HK-2 (cell line): ENCODE measurements around the gene OMP.
A peak's percentile ranks its signal among the peaks of the same experiment; 100 is the strongest.

Source experiments
- DNase-seq: peaks from one replicate; pipeline ENCODE4 v3.0.0-alpha.2; 2018; ENCODE audit not compliant: unreplicated experiment

Gene OMP

DNA sequence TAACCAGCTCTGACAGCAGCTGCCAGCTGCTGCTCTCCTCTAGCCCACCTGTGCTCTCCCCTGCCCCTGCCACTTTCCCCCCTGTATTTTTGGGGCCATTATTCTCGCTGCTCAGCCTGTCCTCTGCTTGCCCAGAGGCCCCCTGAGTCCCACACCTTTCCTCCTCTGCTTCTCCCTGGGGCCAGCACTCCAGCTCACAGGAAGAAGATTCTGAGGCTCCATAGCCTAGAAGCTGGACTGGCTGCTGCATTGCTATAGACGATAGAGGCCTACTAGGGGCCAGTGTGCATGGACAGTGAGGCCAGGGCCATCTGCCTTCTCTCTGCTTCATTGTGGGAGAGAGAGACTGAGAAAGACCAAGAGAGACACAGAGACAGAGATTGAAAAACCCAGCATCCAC lies 679 bp downstream of the OMP start:
- no peak for DNase-seq

DNA sequence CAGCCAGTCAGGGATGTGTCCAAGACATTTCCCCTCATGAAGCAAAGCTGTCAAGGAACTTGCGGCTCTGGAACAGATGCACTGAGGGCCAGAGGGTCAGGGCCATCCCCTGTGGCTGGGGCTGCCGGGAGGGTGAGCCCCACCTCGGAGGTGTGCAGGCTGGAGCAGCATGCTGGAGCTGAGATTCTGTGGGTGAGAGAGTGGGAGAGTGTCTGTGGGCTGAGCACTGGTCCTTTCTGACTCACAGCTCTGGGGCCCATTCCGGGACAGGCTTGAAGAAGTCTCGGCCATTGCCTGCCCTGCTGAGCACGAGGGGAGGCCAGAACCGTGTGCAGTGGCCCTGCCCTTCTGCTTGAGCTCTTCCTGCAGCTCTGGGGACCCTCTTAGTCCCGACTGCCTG lies 2.1 kb downstream of the OMP start:
- DNase-seq: no peak

DNA sequence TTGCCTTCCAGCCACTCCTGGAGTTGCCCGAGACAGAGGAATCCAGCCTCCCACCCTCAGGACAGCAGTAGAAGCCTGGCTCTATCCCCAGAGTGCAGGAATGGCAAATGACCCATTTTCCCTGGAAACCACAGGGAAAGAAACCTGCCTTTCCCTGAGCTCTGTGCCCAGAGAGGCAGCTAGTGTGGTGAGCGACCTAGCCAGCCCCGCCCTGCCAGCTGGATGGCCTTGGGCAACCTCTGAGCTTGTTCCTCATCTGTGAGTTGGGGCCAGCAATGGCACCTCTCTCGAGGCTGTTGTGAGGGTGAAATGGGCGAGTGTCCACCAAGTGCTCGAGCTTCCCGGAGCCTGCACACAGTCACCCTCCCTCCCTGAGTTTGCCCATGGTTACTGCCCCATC lies 3.7 kb downstream of the OMP start:
- no peak for DNase-seq

DNA sequence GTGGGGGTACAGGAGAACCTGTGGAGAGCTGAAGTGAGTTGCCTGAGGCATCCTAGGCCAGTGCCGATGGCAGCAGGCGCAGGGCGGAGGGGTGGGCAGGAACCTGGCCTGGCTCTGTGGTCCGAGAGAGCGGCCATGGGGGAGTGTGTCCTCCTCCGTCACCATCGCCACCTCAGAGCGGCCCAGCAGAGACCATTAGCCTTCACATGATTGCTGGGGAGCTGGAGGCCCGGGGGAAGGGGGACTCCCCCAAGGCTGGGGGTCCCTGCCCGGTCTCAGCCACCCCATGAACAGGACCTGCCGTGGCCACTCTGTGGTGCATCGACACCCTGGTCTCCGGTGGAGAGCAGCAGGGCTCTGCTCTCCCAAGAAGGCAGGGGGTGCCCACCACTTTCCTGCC lies 4.1 kb downstream of the OMP start:
- DNase-seq: no peak

DNA sequence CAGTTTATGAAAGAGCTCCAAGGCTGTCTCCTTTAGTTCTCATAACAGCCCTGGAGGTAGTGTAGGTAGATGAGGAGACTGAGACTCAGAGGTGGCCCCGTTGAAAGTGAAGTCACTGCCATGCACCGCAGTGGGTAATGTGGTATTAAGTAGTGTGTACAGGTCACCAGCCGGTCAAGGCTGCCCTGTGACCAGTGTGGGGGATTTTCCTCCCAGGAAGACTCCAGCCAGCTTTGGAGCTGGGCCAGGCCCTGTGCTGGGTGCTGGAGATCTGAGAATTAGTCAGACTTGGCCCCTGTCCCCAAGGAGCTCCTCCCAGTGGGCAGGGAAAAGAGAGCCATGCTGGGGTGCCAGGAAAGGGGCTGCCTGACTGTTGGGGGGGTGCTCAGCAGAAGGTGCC lies 5.3 kb downstream of the OMP start:
- DNase-seq: peak; percentile 81

DNA sequence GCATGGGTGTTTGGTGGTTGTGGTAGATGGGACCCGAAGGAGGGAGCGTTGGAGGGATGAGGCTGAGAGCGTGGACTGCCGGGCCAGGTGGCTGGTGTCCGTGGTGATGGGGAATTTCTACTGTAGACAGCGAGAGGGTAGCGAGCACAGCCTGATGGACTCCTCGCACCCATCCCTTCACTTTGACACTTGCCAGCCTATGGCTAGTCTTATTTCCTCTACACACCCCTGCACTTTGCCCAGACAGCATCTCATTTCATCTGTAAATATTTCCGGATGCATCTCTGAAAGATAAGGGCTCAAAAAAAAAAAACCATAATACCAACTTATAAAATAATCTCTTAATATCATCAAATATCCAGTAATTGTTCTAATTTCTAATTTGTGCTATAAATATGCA lies 5.8 kb downstream of the OMP start:
- no peak for DNase-seq

DNA sequence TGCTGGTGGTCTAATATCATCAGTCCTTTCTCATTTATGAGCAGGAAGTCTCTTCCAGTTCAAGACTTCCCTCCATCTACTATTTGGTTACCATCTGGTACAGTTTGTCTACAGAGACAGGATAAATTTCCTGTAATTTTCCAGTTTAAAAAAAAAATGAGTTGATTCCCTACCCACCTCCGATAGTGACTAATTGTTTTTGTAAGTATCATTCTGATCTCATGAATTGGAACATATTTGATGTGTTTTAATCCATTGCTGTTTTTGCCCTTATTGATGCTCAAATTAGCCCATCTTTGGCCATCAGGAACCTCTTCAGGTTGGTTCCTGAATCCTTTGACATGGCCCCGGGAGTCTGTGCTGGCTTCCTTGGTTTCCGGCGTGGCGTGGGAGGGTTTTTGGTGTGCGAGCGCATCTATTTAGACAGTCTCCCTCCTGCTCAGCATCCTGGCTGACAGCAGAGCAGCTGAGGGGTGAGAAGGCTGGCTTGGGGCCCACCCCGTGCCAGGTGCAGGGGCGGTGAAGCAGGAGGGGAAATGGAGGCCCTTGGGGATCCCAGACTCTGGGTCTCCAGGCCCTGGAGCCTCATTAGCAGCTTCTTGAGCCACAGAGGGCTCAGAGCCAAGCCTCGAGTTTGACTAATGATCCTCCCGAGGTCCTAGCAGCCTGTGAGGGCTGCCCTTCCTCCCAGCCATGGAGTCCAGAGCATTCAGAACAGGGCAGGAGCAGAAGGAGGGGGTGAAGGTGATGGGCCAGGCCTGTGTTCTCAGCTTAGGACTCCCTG lies 6.8 kb downstream of the OMP start:
- DNase-seq: no peak

DNA sequence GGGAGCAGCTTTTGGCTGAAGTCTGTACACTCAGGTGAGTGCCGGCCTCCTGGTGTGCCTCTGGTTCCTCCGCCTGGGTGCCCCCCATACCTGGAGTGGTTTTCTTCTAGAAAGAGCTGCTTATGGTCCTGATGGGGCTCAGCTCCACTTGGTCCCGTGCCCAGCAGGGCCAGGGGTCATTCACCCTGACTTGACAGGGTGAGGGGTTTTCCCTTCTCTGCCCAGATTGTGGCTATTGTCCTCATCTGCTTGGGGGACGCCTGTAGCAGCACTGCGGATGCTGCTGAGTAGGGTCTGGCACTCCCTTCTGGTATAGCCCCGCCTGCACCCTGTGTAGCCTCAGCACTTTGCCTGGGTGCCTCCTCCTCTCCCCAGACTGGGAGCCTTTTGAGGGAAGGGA lies 8.2 kb downstream of the OMP start:
- no peak for DNase-seq

DNA sequence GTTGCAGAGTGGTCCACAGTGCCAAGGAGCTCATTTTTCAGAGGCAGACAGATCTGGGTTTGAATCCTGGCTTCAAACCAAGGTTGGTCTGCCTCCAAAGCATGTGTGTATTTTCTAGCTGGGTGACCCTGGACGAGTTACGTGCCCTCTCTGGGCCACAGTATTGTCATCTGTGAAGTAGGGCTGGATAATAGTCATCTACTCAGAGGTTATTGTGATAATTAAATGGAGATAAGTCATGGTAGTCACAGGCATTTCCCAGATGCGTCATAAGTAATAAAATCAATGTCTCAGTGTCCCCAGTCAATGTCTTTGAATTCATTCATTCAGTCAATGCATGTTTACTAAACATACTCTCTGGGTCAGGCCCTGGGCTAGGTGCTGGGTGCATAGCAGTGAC lies 8.6 kb downstream of the OMP start:
- no peak for DNase-seq

DNA sequence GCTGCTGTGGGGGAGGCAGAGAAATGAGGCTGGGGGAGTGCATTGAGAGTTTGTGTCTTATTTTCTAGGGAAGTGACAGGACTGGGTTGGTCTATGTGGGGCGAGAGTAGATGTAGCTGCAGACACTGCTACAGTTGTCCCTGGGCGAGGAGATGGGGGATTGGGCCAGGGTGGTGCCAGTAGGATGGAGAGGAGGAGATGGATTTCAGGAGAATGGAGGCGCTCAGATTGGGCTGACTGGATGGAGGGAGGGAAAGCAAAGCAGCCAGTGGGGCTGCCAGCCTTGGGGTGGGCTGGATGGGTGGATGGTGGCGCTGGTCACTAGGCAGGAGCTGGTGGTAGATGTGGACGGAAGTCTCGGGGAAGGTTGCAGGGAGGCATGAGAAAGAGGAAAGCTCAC lies 9.3 kb downstream of the OMP start:
- no peak for DNase-seq

DNA sequence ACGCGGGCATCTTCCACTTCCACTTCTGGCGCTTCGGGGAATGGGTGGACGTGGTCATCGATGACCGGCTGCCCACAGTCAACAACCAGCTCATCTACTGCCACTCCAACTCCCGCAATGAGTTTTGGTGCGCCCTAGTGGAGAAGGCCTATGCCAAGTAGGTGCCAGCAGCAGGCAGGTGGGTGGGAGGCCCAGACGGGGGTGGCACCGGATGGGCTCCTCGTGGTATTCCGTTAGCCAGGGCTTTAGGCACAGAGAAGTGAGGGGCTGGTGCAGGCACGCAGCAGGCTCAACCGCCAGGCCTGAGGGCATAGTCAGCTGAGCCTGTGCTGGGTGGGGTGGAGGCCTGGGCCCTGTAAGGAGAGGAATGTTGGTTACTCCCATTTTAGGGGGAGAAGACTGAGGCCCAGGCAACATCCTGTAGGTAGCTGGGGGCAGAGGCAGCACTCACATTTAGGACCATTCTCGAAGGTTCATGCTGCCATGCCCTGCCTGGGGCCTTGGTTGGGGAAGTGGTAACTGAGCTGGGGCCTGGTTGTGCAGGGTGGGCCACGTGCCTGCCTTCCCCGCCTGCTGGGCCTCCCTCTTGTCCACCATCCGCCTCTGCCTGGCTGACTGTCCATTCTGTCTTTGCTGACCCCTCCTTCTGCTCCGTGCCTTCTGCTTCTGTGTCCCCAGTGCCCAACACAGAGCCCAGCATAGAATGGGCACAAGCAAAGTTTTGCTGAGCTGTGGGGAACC lies 10.2 kb downstream of the OMP start:
- DNase-seq: no peak

DNA sequence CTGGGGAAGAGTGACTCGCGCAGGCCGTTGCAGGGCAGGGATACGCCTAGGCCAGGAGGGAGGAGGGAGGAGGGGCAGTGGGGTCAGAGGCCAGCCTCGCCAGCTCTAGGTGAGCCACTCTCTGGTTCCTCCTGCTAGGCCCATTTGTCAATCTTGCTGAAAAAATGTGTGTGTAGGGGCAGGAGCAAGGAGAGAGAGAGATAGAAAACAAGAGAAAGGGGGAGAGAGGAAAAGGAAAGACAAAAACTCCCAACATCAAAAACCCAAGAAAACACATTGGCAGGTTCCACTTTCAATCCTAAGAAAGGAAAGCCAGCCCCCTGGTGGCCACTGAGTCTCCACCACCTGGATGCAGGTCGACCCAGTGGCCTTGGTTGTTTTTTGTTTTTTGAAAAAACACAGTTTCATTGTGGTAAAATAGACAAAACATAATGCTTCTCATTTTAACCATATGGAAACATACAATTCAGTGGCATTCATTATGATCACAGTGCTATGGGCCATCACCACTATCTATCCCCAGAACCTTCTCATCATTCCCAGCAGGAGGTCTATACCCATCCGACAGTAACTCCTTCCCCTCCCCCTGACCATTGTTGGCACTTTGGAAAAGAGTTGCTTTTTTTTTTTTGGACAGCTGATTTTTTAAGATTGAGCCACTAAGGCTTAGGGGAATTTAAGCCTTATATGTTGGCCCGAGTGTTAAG lies 10.9 kb downstream of the OMP start:
- DNase-seq: no peak

DNA sequence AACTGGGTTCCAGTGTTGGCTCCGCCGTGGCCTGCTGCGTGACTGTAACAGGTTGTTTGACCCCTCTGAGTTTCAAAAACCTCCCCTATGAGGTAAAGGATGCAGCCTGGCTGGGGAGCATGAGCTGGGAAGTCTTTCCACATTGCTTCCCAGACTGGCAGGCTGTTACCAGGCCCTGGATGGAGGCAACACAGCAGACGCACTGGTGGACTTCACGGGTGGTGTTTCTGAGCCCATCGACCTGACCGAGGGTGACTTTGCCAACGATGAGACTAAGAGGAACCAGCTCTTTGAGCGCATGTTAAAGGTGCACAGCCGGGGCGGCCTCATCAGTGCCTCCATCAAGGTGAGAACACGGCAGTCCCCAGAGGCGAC lies 11.4 kb downstream of the OMP start:
- no peak for DNase-seq

DNA sequence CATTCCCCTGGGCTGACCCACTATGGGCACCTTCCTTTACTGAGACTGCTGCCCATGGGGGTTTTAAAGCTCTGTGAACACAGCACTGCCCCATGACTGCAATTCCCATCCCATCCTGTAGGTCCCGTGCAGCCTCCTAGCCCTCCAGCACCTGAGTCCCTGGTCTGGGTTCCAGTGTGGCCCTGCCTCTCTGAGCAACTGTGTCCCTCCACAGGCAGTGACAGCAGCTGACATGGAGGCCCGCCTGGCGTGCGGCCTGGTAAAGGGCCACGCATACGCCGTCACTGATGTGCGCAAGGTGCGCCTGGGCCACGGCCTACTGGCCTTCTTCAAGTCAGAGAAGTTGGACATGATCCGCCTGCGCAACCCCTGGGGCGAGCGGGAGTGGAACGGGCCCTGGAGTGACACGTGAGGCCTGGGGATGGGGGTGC lies 12.6 kb downstream of the OMP start:
- no peak for DNase-seq

DNA sequence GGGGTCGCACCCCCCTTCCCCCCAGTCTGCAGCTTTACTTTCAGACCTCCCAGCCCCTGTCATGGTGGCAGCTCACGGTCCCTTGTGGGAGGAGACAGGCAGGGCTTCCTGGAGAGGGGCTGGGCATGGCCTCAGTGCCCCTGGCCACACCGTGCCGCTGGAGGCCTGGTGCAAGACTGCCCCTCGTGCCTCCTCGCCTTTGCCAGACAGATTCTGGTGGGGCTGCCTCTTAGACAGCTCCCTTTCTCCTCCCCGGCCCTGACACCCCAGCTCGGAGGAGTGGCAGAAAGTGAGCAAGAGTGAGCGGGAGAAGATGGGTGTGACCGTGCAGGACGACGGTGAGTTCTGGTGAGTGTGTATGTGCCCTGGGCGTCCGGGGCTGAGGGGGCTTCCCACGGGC lies 13.3 kb downstream of the OMP start:
- DNase-seq: no peak

DNA sequence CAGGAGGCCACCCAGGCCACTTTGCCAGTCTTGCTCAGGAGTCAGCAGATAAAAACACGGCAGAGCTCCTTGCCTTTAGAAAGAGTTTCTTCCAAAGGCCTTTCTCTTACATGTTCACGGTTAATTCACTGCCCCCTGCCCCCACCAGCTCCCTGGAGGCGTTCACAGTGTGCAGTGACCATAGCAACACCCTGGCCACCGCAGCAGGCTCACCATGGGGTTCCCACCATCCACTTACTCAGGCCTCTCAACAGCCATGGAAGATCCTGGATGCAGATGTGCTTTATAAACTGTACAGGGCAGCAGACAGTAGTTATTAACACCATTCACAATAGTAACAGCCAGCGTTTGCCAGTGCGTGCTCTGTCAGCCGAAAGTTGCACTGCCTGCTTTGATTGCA lies 14.9 kb downstream of the OMP start:
- DNase-seq: no peak

DNA sequence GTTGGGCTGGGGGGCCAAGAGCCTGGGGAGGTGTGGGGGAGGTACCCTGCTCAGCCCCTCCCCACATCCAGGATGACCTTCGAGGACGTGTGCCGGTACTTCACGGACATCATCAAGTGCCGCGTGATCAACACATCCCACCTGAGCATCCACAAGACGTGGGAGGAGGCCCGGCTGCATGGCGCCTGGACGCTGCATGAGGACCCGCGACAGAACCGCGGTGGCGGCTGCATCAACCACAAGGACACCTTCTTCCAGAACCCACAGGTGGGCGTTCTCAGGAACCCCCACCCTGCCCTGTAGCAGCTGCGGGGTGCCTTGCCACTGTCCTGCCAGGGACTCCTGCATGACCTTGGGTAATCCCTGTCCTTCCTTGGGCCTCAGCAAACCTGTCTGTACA lies 15.4 kb downstream of the OMP start:
- DNase-seq: no peak

DNA sequence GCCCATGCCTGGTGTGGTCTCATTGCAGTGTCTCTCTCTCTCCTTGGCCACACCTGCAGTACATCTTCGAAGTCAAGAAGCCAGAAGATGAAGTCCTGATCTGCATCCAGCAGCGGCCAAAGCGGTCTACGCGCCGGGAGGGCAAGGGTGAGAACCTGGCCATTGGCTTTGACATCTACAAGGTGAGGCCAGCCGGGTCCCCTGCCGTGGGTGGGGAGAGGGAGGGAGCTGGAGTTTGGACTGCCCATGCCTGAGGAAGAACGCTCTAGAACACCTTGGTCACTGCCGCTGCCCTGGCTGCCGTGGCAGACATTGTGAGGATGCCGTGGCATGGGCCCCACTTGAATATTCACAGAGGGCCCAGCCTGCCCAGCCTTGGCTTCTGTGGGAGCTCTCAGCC lies 16.3 kb downstream of the OMP start:
- no peak for DNase-seq

DNA sequence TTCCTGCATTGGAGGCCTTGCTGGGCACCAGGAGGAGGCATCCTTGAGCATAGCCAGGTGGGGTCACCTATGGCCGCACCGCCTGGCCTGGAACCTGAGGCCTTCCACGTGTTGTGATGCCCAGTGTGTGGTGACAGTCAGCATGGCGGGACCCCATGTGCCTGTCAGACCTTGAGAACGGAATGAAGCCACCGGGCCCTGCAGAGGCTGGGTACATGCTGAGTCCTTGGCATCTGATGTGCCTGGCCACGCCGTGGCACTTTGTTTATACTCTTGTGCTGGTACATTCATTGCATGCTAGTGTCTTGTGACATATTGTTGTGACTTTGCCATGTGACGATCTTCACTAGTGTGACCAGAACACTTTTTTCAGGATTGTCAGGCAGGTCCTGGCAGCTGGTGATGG lies 16.9 kb downstream of the OMP start:
- DNase-seq: no peak

DNA sequence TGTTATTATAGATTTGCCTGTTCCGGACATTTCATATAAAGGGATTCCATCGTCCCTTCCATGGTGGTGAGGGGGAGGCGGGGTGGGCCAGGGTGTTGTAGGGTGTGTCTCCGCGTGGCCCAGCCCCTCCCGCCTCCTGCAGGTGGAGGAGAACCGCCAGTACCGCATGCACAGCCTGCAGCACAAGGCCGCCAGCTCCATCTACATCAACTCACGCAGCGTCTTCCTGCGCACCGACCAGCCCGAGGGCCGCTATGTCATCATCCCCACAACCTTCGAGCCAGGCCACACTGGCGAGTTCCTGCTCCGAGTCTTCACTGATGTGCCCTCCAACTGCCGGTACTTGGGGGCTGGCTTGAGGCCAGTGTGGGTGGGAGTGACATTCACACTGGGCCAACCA lies 17.9 kb downstream of the OMP start:
- DNase-seq: no peak

DNA sequence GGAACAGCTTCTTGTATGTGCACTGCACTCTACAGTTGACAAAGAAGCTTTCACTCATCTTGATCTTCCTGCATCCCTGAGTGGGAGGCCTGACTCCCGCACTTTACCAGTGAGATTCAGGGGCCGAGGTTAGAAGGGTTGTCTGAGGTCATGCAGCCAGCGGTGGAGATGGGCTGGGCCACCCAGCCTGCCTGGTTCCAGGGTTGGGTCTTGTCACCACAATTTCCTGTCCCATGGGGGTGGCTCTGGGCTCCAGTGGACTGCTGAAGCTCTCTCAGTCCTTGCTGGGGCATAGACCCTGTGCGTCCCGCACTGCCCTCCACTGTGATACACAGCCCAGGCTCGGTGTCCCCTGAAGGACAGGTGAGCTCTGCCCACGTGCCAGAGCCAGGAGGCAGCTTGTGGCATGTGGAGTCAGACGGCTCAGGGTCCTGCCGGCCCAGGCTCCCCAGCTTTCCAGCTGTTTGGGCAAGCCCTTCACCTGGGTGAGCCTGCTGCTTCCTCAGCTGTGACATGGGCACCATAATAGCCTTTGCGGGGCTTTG lies 18.5 kb downstream of the OMP start:
- DNase-seq: no peak

DNA sequence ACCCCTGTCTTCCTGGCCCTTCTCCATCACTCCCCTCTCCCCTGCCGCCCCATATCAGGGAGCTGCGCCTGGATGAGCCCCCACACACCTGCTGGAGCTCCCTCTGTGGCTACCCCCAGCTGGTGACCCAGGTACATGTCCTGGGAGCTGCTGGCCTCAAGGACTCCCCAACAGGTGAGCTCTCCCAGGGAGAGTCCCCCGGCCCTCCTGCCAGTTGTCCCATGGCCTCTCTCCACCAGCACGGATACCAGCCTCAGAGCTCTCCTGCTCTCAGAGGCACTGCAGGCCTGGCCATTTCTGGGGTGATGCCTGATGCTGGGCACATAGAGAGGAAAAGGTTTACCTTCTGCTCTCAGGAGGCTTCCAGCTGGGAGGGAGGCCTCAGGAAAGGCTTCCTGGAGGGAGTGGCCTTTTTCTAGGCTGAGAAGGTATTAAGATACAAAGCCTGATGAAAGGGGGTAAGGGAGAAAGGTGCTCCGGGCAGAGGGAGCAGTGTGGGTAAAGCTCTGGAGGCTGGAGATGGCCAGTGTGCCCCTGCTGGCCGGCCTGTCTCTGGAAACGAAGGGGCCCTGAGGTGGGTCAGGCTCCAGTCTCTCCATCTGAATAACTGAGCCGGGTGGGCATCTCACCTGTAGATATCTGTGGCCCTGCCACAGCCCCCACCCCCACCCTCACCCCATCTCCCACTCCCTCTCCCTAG lies 19.4 kb downstream of the OMP start:
- DNase-seq: no peak
